Adrenal gland (tissue), 12 donors: ENCODE data around the gene FAM98C. TPM values are rescaled to one million over a fixed set of nuclear protein-coding genes. Genes with fewer than 3 reads are reported as not detected.
A peak's percentile ranks its signal among the peaks of the same experiment; 100 is the strongest.

ENCODE experiments used
- DNase-seq, 7 donors: peaks; one replicate each; pipeline ENCODE4 v3.0.0-alpha.2; 2019 to 2020
- H3K27ac ChIP-seq, 5 donors: fragments of 200-600 bp; sonication (generic) in 4 of 5; 1 replicate in 3 of 5; 2 replicates in 2 of 5; pipeline versions ENCODE4 v1.5.1 to v1.8.0; 2016 to 2020; ENCODE audit warnings: mild to moderate bottlenecking in 1 of 5
- H3K27me3 ChIP-seq: fragments of 200-600 bp; 2 replicates; pipeline ENCODE4 v1.8.0; 2021
- H3K36me3 ChIP-seq, 2 donors: fragments of 200-600 bp; replicated peaks in 1 of 2; 1 replicate in 1 of 2; 2 replicates in 1 of 2; pipeline versions ENCODE4 v1.5.1 to v1.8.0; 2018 to 2022
- H3K4me1 ChIP-seq, 2 donors: fragments of 200-600 bp; replicated peaks in 1 of 2; 1 replicate in 1 of 2; 2 replicates in 1 of 2; pipeline versions ENCODE4 v1.5.1 to v1.8.0; 2018 to 2021
- H3K4me3 ChIP-seq, 4 donors: fragments of 200-600 bp; sonication (generic) in 3 of 4; one replicate each; pipeline ENCODE4 v1.5.1; 2016 to 2018
- H3K9me3 ChIP-seq, 3 donors: fragments of 200-600 bp; sonication (generic) in 1 of 3; replicated peaks in 1 of 3; 1 replicate in 2 of 3; 2 replicates in 1 of 3; pipeline versions ENCODE4 v1.5.1 to v1.8.0; 2016 to 2021
- POLR2A ChIP-seq, 2 donors: fragments of 450-650 bp; IDR thresholded peaks; one replicate each; pipeline ENCODE4 v1.6.1; 2017; ENCODE audit warnings: antibody characterized with exemption in 2 of 2, mild to moderate bottlenecking in 2 of 2, moderate library complexity in 1 of 2
- WGBS, 4 donors: extraction: QIAGEN DNeasy Blood & Tissue Kit in 2 of 4; methylation state at CpG; one replicate each; pipeline versions ENCODE4 v1.1.5 to v1.1.7; 2013 to 2017; 5-methylcytosine and 5-hydroxymethylcytosine counted together
- intact Hi-C, 2 donors: fragments of 100-400 bp; cut with DNase I; formaldehyde crosslinking; loops; one replicate each; pipeline versions ENCODE4 v1.14.1 to v1.15.0; 2022 to 2023
- polyA plus RNA-seq, 3 donors: library from polyadenylated mRNA; stranded (reverse); fragments of 200-250 nt in 2 of 3; fragments of 350-450 nt in 1 of 3; fragmentation: Illumina TruSeq in 1 of 3; extraction: RNeasy Lipid Tissue Mini Kit (QIAGEN cat#74804) in 1 of 3; gene quantifications; one replicate each; pipeline ENCODE4 v1.2.3, GENCODE V29; 2013 to 2014
- total RNA-seq, 9 donors: library from RNA; depleted of rRNA in 4 of 9; stranded (reverse); fragments of >200 nt in 4 of 9; fragments of 120-200 nt in 1 of 9; fragmentation: NEBNext Ultra II Directional in 1 of 9; extraction: Animal tissue kit (Norgen Biotek cat#: 25700) in 1 of 9; gene quantifications; one replicate each; pipeline versions ENCODE4 v1.1.0 to v1.2.4, GENCODE V29; 2013 to 2023
- TF ChIP-seq, protein P1 (sequence below), 6 experiments: fragments of 450-650 bp in 4 of 6; fragments of 200-600 bp in 2 of 6; sonication (generic) in 1 of 6; IDR thresholded peaks; 1 replicate in 5 of 6; 2 replicates in 1 of 6; pipeline versions ENCODE4 v1.5.1 to v1.8.0; 2016 to 2021; ENCODE audit warnings: antibody characterized with exemption in 6 of 6, mild to moderate bottlenecking in 2 of 6, moderate library complexity in 1 of 6
- donor health status: healthy with polysubstance abuse.
- donor health status: Bipolar disorder and iron deficiency.
- donor health status: DM: yes; HTN: yes; CAD: no.
- donor health status: DM: no; HTN: no; CAD: no.
- donor health status: DM: no; HTN: no; CAD: no.
- donor health status: DM: yes; HTN: yes; CAD: no.

FAM98C gene
- total and polyA plus RNA-seq, 12 donors = 5.3 to 33.5 (median 17.0) TPM

DNA sequence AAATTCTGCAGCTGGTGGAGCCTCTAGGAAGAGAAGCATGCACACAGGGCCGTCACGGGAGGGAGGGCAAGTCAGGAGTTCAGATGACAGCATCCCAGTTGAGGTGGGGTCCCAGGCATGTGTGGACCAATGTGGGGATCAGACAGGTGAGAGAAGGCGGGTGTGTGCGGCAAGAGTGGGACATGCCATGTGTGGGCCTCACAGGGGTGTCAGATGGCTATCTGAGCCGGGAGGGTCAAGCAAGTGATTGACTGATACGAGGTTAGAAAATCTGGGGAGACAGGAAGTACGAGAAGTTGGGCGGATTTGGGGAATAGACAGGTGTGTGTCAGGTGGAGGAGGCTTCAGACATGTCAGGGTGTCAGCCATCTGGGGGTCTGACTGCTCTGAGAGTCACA lies 14.3 kb downstream of the FAM98C start:
- Histone ChIP-seq H3K36me3 (no peaks in the 10 kb centered on the region), H3K9me3 (no peaks in the 10 kb centered on the region), H3K4me1 (peaks cover 0 to 11% of the 10 kb centered on the region in 2 donors), H3K27ac (no peak overlapping the region), H3K27me3 (peaks cover 8% of the 10 kb centered on the region), H3K4me3 (no peak overlapping the region)
- intact Hi-C loops = no loop called here
- TF ChIP-seq POLR2A (IDR thresholded peaks at IDR 0.05) = no peak
- TF ChIP-seq, protein P1, sequence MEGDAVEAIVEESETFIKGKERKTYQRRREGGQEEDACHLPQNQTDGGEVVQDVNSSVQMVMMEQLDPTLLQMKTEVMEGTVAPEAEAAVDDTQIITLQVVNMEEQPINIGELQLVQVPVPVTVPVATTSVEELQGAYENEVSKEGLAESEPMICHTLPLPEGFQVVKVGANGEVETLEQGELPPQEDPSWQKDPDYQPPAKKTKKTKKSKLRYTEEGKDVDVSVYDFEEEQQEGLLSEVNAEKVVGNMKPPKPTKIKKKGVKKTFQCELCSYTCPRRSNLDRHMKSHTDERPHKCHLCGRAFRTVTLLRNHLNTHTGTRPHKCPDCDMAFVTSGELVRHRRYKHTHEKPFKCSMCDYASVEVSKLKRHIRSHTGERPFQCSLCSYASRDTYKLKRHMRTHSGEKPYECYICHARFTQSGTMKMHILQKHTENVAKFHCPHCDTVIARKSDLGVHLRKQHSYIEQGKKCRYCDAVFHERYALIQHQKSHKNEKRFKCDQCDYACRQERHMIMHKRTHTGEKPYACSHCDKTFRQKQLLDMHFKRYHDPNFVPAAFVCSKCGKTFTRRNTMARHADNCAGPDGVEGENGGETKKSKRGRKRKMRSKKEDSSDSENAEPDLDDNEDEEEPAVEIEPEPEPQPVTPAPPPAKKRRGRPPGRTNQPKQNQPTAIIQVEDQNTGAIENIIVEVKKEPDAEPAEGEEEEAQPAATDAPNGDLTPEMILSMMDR (IDR thresholded peaks at IDR 0.05) = no peak
- whole genome bisulfite sequencing, 4 donors = 81 to 89% (median 84%) methylated on average over 8 of the region's 8 CpGs
- no peak for DNase-seq

DNA sequence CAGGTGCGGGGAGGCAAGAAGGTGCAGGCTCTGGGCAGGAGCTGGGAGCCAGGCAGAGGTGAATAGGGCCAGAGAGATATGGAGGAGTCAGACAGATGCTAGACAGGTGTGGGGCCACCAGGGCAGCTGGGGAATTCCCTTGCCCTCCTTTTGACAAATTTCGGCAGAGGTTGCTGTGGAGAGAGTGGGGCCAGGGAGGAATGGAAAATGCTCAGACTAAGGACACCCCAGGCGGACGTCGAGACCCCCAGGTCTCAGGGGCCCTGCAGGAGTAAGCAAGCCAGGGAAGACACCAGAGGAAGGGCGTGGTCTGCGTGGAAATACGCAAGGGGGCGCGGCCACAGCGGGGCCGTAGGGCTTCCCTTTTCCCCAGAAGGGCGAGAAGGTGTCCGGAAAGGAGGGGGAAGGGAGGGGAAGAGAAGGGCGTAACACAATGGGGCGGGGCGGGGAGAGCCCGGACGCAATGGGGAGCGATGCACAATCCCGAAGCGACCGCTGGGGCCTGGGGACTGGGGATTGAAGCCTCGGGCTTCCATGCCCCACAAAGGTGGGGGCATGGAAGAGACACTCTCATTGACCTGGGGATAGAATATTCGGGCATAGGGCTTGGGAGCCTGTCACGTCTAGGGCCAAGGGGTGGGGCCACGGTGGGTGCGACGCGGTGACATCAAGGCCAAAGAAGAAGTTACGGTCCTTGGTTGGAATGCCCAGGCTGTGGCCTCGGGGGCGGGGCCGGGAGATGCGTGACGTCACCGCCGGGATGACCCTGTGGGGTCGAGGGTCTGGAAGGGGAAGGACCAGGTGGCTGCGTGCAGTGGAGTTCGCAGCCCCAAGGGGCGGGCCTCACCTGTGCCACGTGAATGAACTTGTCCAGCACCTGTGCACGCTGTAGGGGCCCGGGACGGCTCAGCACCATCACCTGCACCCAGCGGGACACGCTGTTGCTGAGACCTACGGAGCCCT lies 14.9 kb downstream of the FAM98C start:
- intact Hi-C loops = no loop called here
- WGBS, 4 donors = 8 to 14% (median 13%) methylated on average over 16 to 49 of the region's 49 CpGs
- H3K27ac ChIP-seq = no peak overlapping the region

DNA sequence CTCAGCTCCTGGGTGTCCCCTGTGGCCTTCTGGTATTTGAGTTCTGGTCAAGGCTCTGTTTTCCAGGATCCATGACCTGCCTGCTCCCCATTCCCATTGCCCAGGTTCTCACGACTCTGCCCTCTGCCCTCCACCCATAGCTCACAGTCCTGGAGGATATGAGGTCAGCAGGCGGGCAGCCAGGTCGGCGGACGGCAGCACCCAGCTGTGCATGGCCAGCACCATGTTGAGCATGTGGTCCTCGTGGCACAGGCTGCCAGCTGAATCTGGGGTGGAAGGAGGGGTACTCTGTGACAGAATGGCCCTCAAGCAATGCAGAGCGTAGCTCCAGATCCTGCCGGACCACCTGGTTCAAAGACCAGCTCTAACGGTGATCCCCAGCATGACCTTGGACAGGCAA lies 18.0 kb downstream of the FAM98C start:
- 73 to 90% (median 78%) methylated on average over 2 to 9 of the region's 9 CpGs for WGBS, 4 donors
- TF ChIP-seq, protein P1 (IDR thresholded peaks at IDR 0.05) = no peak
- no peak for TF ChIP-seq POLR2A (IDR thresholded peaks at IDR 0.05)
- intact Hi-C loops = no loop called here

More for the DNA sequence above, 14.9 kb downstream of the FAM98C start:
- Histone ChIP-seq H3K27me3 (peaks cover 8% of the 10 kb centered on the region), H3K9me3 (no peaks in the 10 kb centered on the region), H3K4me1 (peaks cover 0 to 11% of the 10 kb centered on the region in 2 donors), H3K36me3 (no peaks in the 10 kb centered on the region), H3K4me3 (peak overlapping the region in 1 of 4 donors; percentile 43)
- DNase-seq = peak in 6 of 7 donors; percentile 40 to 63 (median 48)
- TF ChIP-seq POLR2A (IDR thresholded peaks at IDR 0.05) = no peak
- TF ChIP-seq, protein P1 (IDR thresholded peaks at IDR 0.05) = no peak

DNA sequence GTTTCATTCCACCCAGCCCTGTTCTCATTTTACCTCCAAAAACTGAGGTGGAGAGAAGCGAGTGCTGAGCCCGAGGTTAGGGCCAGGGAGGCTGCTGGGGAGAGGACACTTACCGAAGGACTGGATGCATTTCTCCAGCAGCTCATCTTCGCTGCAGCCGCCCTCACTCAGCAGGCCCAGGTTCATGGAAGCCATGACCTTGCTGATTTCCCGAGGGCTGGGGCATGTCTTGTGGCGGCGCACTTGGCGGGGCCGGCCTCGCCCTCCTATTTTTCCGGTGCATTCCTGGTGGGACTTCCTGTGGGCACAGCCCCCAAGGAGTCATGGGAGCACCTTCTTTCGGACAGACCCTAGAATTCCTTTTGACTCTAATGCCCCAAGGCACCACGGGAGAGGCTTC lies 19.0 kb downstream of the FAM98C start:
- 68 to 84% (median 80%) methylated on average over 6 to 14 of the region's 14 CpGs for WGBS, 4 donors
- no peak overlapping the region for H3K27ac ChIP-seq
- H3K4me1 ChIP-seq = peaks cover 0 to 11% of the 10 kb centered on the region in 2 donors
- no peak overlapping the region for H3K4me3 ChIP-seq
- no peaks in the 10 kb centered on the region for H3K36me3 ChIP-seq
- intact Hi-C loops = no loop called here
- no peak for DNase-seq
- no peaks in the 10 kb centered on the region for H3K9me3 ChIP-seq
- TF ChIP-seq, protein P1 (IDR thresholded peaks at IDR 0.05) = no peak
- no peak for TF ChIP-seq POLR2A (IDR thresholded peaks at IDR 0.05)
- H3K27me3 ChIP-seq = peaks cover 8% of the 10 kb centered on the region

More for the DNA sequence above, 18.0 kb downstream of the FAM98C start:
- no peak overlapping the region for H3K27ac ChIP-seq
- no peaks in the 10 kb centered on the region for H3K36me3 ChIP-seq
- H3K9me3 ChIP-seq = no peaks in the 10 kb centered on the region
- H3K27me3 ChIP-seq = peaks cover 8% of the 10 kb centered on the region
- peaks cover 0 to 11% of the 10 kb centered on the region in 2 donors for H3K4me1 ChIP-seq
- DNase-seq = no peak
- H3K4me3 ChIP-seq = no peak overlapping the region
